SK-N-SH treated with all-trans-retinoic acid at 6 μM for 48 hours (cell line): ENCODE measurements around the gene BRINP1.

ENCODE experiments used
- CREB5 ChIP-seq: fragments of 250-450 bp; sonication (Bioruptor Pico); IDR thresholded peaks from 2 replicates; pipeline ENCODE4 v1.5.1; 2020; ENCODE audit warnings: low read depth, mild to moderate bottlenecking, moderate library complexity
- GLIS3 ChIP-seq: fragments of 250-450 bp; sonication (Bioruptor Pico); IDR thresholded peaks from 2 replicates; pipeline ENCODE4 v1.5.0; 2020; ENCODE audit warnings: mild to moderate bottlenecking, moderate library complexity
- OSR1 ChIP-seq: fragments of 250-450 bp; sonication (Bioruptor Pico); IDR thresholded peaks from 2 replicates; pipeline ENCODE4 v1.8.0; 2022; ENCODE audit warnings: moderate library complexity, mild to moderate bottlenecking, inconsistent platforms
- PATZ1 ChIP-seq: fragments of 250-450 bp; sonication (Bioruptor Pico); IDR thresholded peaks from 2 replicates; pipeline ENCODE4 v1.8.0; 2020; ENCODE audit warnings: mild to moderate bottlenecking, moderate library complexity, borderline replicate concordance
- PPARA ChIP-seq: fragments of 250-450 bp; sonication (Bioruptor Pico); IDR thresholded peaks from 2 replicates; pipeline ENCODE4 v1.5.0; 2020; ENCODE audit warnings: mild to moderate bottlenecking, borderline replicate concordance
- TSHZ2 ChIP-seq: fragments of 250-450 bp; sonication (Bioruptor Pico); IDR thresholded peaks from 2 replicates; pipeline ENCODE4 v1.5.0; 2020; ENCODE audit warnings: mild to moderate bottlenecking, moderate library complexity
- ZNF8 ChIP-seq: fragments of 450-650 bp; formaldehyde crosslinking; IDR thresholded peaks from 2 replicates; pipeline ENCODE4 v1.5.0; 2020; ENCODE audit warnings: mild to moderate bottlenecking, moderate library complexity

- TF ChIP-seq CREB5 (CRISPR knock-in tag) (no peak), TSHZ2 (CRISPR knock-in tag) (no peak), GLIS3 (CRISPR knock-in tag) (no peak), ZNF8 (CRISPR knock-in tag) (no peak), PPARA (CRISPR knock-in tag) (no peak), OSR1 (CRISPR knock-in tag) (no peak), PATZ1 (CRISPR knock-in tag) (no peak)
Observed at GRCh38 chr9:119252671-119253299, 116.5 kb downstream of the BRINP1 start.
